HEK293T (cell line): ENCODE data around the gene ACOX1.

Experiments
- ELF4 ChIP-seq: fragments of 450-650 bp; IDR thresholded peaks from 2 replicates; pipeline ENCODE4 v1.6.1; 2017; ENCODE audit warnings: antibody characterized with exemption
- FOXA1 ChIP-seq: fragments of 450-650 bp; IDR thresholded peaks from 2 replicates; pipeline ENCODE4 v1.6.1; 2016; ENCODE audit warnings: mild to moderate bottlenecking
- FOXK2 ChIP-seq: fragments of 450-650 bp; IDR thresholded peaks from 2 replicates; pipeline ENCODE4 v1.6.1; 2016; ENCODE audit warnings: mild to moderate bottlenecking
- SP1 ChIP-seq: fragments of 450-650 bp; IDR thresholded peaks from 2 replicates; pipeline ENCODE4 v1.6.1; 2017

DNA sequence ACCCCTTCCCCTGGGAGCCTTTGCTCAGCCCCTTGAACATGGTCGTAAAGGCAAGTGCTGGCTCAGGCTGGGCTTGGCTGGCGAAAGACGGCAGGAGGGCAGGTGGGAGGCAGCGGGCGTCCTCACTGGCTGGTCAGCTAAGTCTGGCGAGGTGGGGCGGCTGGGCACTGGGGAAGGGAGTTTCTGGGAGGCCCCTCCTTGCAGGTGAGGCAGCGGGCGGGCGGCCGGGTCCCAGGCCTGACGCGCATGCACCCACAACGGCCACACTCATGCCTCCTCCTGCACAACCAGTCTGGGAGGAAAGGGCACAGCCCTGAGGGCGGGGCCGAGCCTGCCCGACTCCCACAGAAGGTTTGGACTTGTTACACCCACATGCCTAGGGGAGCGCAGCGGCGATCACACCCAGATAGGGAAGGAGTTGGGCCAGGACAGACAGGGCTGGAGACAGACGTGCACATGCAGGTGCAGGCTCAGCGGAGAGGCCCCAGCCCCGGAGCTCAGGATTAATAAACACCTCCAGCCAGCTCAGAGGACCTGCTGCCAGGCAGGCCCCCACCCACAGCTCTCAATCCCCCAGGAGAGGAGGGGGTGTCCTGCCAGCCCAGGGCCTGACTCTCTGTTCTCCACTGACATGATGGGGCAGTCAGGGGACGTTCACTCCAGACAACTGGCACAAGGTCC lies 48.3 kb upstream of the ACOX1 start, which contains the start of gene EVPL:
- TF ChIP-seq SP1 (no peak), ELF4 (no peak), FOXA1 (no peak), FOXK2 (no peak)
